Kidney (tissue), 14 donors: ENCODE measurements around the gene LTBP2. TPM values are rescaled to one million over a fixed set of nuclear protein-coding genes. Genes with fewer than 3 reads are reported as not detected.

Experiments used
- DNase-seq, 5 donors: peaks; one replicate each; pipeline ENCODE4 v3.0.0-alpha.2; 2013 to 2020
- FAIRE-seq: peaks from 2 replicates; lab custom pipeline; 2012; peaks lifted over from hg19 to GRCh38; lab: Jason Lieb, UNC
- H3K27ac ChIP-seq, 2 donors: one replicate each; pipeline ENCODE4 v1.7.0; 2013; ENCODE audit warnings: low read depth in 2 of 2, low read length in 2 of 2, inconsistent platforms in 1 of 2
- H3K27me3 ChIP-seq: one replicate; pipeline ENCODE4 v1.7.1; 2013; ENCODE audit warnings: low read length, inconsistent platforms; ENCODE audit not compliant: control insufficient read depth, insufficient read depth
- H3K36me3 ChIP-seq, 3 donors: one replicate each; pipeline versions ENCODE4 v1.7.0 to v1.7.1; 2013; ENCODE audit warnings: low read length in 3 of 3, control low read depth in 1 of 3, inconsistent platforms in 1 of 3; ENCODE audit not compliant: insufficient read depth in 3 of 3, control insufficient read depth in 2 of 3
- H3K4me1 ChIP-seq, 3 donors: one replicate each; pipeline versions ENCODE4 v1.7.0 to v1.7.1; 2013; ENCODE audit warnings: low read length in 3 of 3, inconsistent platforms in 1 of 3, low read depth in 1 of 3; ENCODE audit not compliant: control insufficient read depth in 2 of 3, insufficient read depth in 2 of 3
- H3K4me3 ChIP-seq, 3 donors: one replicate each; pipeline versions ENCODE4 v1.7.0 to v1.8.1; 2013; ENCODE audit warnings: low read length in 3 of 3, control low read depth in 1 of 3, inconsistent platforms in 1 of 3
- H3K9ac ChIP-seq, 3 donors: one replicate each; pipeline versions ENCODE4 v1.7.0 to v1.7.1; 2013; ENCODE audit warnings: low read length in 3 of 3, control low read depth in 1 of 3, inconsistent platforms in 1 of 3
- H3K9me3 ChIP-seq, 3 donors: one replicate each; pipeline versions ENCODE4 v1.7.0 to v1.7.1; 2013; ENCODE audit warnings: low read length in 3 of 3, control low read depth in 1 of 3, inconsistent platforms in 1 of 3; ENCODE audit not compliant: control insufficient read depth in 2 of 3, insufficient read depth in 1 of 3
- intact Hi-C: fragments of 100-400 bp; cut with DNase I; formaldehyde crosslinking; loops from one replicate; pipeline ENCODE4 v1.11.1; 2022
- polyA plus RNA-seq: library from polyadenylated mRNA; stranded (reverse); fragments of 350-450 nt; fragmentation: Illumina TruSeq; extraction: RNeasy Lipid Tissue Mini Kit (QIAGEN cat#74804); gene quantifications from one replicate; pipeline ENCODE4 v1.2.3, GENCODE V29; 2014; ENCODE audit warnings: low read depth, low replicate concordance; ENCODE audit not compliant: insufficient read depth
- total RNA-seq: library from RNA; stranded (reverse); fragmentation: NEBNext Ultra II Directional; extraction: Animal tissue kit (Norgen Biotek cat#: 25700); gene quantifications from one replicate; pipeline ENCODE4 v1.2.1, GENCODE V29; 2021
- TF ChIP-seq, protein P1 (sequence below): IDR thresholded peaks from 3 replicates; pipeline ENCODE4 v1.5.1; 2012; ENCODE audit warnings: mild to moderate bottlenecking, moderate library complexity, borderline replicate concordance; ENCODE audit not compliant: insufficient read depth; ENCODE audit errors: extremely low read depth
- donor health status: control.
- donor health status: control.
- donor health status: control.
- donor health status: control.
- donor health status: control.
- donor health status: DM: yes; HTN: yes; CAD: no.
- donor health status: Normal renal cell carcinoma (clear cell type).

LTBP2 gene
- total and polyA plus RNA-seq, 2 donors from 2014 or later, result 2.9 to 10.4 TPM

DNA sequence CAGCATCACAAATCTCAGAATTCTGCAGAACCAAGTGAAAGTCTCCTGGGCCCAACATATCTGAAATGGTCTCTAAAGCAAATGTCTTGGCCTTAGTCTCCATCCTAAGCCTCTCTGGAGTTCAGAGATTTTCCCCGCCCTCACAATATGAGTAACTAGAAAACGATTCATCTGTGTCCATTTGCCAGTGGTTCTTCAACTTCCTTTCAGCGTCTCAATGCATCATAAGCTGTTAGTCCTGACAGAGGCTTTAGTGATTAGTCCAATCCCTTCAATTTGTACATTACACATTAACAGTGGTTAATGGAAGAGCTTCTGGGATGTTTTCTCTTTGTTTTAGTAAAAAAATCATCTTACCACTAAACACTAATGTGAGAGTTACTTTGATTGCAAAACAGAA is 136.4 kb downstream of the LTBP2 start:
- no peaks in the 10 kb centered on the region for H3K9me3 ChIP-seq
- no peaks in the 10 kb centered on the region for H3K4me1 ChIP-seq
- DNase-seq (no peak), FAIRE-seq (no peak)
- peaks cover 0 to 33% (median 9%) of the 10 kb centered on the region in 3 donors for H3K36me3 ChIP-seq
- H3K27ac ChIP-seq, result no peak overlapping the region
- TF ChIP-seq, protein P1, sequence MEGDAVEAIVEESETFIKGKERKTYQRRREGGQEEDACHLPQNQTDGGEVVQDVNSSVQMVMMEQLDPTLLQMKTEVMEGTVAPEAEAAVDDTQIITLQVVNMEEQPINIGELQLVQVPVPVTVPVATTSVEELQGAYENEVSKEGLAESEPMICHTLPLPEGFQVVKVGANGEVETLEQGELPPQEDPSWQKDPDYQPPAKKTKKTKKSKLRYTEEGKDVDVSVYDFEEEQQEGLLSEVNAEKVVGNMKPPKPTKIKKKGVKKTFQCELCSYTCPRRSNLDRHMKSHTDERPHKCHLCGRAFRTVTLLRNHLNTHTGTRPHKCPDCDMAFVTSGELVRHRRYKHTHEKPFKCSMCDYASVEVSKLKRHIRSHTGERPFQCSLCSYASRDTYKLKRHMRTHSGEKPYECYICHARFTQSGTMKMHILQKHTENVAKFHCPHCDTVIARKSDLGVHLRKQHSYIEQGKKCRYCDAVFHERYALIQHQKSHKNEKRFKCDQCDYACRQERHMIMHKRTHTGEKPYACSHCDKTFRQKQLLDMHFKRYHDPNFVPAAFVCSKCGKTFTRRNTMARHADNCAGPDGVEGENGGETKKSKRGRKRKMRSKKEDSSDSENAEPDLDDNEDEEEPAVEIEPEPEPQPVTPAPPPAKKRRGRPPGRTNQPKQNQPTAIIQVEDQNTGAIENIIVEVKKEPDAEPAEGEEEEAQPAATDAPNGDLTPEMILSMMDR, result no peak
- intact Hi-C loops, result loop anchor here (10.0 kb wide), 1 partner anchor 111 kb away; no protein-coding TSS in a partner anchor
- H3K9ac ChIP-seq, result no peak overlapping the region
- H3K4me3 ChIP-seq, result no peak overlapping the region
- H3K27me3 ChIP-seq, result no peaks in the 10 kb centered on the region

DNA sequence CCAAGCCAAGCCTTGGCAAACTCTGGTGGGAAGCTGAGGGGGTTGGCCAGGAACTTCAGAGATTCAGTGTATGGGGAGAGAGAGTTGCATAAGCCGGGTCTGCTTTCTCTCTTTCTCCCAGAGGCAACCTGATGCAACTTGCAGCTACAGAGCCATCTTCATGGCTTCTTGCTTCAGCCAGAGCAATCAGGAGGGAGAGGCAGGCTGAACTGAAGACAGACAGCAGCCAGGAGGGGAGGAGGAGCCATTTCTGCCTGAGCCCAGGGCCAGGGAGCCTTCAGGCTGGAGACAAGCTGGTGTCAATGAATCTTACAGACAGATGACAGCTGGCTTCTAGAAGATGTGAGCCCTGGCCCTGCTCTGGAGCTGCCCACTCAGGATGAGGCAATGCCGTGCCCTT is 137.7 kb downstream of the LTBP2 start:
- H3K9ac ChIP-seq, result no peak overlapping the region
- intact Hi-C loops, result loop anchor here (10.0 kb wide), 1 partner anchor 110 kb away; no protein-coding TSS in a partner anchor
- H3K9me3 ChIP-seq, result no peaks in the 10 kb centered on the region
- no peaks in the 10 kb centered on the region for H3K27me3 ChIP-seq
- H3K4me1 ChIP-seq, result no peaks in the 10 kb centered on the region
- no peak overlapping the region for H3K27ac ChIP-seq
- peaks cover 0 to 26% (median 7%) of the 10 kb centered on the region in 3 donors for H3K36me3 ChIP-seq
- H3K4me3 ChIP-seq, result no peak overlapping the region
- FAIRE-seq, result no peak
- no peak for DNase-seq
- TF ChIP-seq, protein P1, result no peak

DNA sequence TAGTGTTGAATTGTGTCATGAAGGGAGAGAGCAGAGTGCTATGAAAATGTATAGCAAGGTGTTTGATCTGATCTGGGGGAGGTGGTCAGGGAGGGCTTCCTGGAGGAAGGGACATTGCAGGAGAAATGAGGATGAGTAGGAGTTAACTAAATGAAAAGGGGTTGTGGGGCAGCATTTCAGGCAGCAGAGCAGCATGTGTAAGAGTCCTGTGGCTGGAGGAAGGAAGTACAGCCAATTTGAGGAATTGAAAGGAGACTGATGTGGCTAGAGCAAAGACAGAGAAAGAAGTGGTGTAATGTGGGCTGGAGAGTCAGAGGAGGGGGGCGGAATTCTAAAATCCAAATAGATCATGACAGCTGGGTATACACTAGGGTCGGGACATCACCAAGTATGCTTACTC is 139.4 kb downstream of the LTBP2 start:
- H3K4me1 ChIP-seq, result no peaks in the 10 kb centered on the region
- H3K36me3 ChIP-seq, result peaks cover 0 to 18% (median 4%) of the 10 kb centered on the region in 3 donors

More for the DNA sequence above, 139.4 kb downstream of the LTBP2 start:
- FAIRE-seq, result no peak
- DNase-seq, result no peak
- H3K27ac ChIP-seq, result no peak overlapping the region
- H3K27me3 ChIP-seq, result no peaks in the 10 kb centered on the region
- no peaks in the 10 kb centered on the region for H3K9me3 ChIP-seq
- no peak overlapping the region for H3K9ac ChIP-seq
- TF ChIP-seq, protein P1, result no peak
- intact Hi-C loops, result loop anchor here (10.0 kb wide), 1 partner anchor 108 kb away; no protein-coding TSS in a partner anchor
- H3K4me3 ChIP-seq, result no peak overlapping the region
